ENCODE data around the gene TGM3.

Gene TGM3

DNA sequence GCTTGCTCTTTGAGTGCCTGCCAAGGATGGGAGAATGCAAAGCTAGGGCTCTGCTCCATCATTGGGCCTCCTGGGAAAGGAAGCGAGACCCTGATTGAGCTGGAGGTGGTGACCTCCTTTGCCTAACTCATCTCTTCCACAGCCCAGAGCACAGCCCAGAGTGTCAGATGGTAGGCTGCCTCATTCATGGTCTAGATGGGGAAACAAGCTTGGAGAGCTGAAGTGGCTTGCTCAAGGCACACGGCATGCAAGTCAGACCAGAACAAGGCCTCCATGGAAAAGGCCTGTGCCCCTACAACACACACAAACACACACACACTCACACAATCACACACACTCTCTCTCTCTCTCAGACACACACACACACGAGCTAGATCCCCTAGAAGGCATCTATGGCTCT is 17.5 kb downstream of the TGM3 start:
- no peaks in the 10 kb centered on the region for H3K4me1 ChIP-seq (ENCODE audit: control insufficient read depth, insufficient read depth, low read length)
- no peak overlapping the region for H3K4me3 ChIP-seq (ENCODE audit: low read depth, low read length)
- no peak overlapping the region for H3K27ac ChIP-seq (ENCODE audit: extremely low read depth, low read depth, low read length)
- H3K9me3 ChIP-seq (ENCODE audit: control insufficient read depth, insufficient read depth, low read depth, low read length) = no peaks in the 10 kb centered on the region
- POLR2A ChIA-PET = no interaction called here
- CTCF ChIA-PET = interaction anchor here (0.6 to 1.3 kb wide), 2 partner anchors 15 to 139 kb away, joined by 3 to 5 read pairs; no protein-coding TSS in a partner anchor
- no peaks in the 10 kb centered on the region for H3K36me3 ChIP-seq (ENCODE audit: control insufficient read depth in 2 of 2, insufficient read depth in 1 of 2, low read length in 2 of 2)
- TF ChIP-seq TCF7L2 (IDR thresholded peaks at IDR 0.05; ENCODE audit: borderline replicate concordance, low read depth, low read length) = no peak
- no peak for TF ChIP-seq ZNF768 (tag by site-specific recombination; IDR thresholded peaks at IDR 0.05)
- TF ChIP-seq, protein P1, sequence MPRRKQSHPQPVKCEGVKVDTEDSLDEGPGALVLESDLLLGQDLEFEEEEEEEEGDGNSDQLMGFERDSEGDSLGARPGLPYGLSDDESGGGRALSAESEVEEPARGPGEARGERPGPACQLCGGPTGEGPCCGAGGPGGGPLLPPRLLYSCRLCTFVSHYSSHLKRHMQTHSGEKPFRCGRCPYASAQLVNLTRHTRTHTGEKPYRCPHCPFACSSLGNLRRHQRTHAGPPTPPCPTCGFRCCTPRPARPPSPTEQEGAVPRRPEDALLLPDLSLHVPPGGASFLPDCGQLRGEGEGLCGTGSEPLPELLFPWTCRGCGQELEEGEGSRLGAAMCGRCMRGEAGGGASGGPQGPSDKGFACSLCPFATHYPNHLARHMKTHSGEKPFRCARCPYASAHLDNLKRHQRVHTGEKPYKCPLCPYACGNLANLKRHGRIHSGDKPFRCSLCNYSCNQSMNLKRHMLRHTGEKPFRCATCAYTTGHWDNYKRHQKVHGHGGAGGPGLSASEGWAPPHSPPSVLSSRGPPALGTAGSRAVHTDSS (tag by site-specific recombination; IDR thresholded peaks at IDR 0.05) = no peak
- no peak for TF ChIP-seq KLF8 (tag by site-specific recombination; IDR thresholded peaks at IDR 0.05)
- TF ChIP-seq ZNF266 (tag by site-specific recombination; IDR thresholded peaks at IDR 0.05; ENCODE audit: low read depth) = no peak
- TF ChIP-seq PRDM2 (tag by site-specific recombination; IDR thresholded peaks at IDR 0.05; ENCODE audit: borderline replicate concordance) = no peak
- TF ChIP-seq ZFHX2 (tag by site-specific recombination; conservative IDR thresholded peaks at IDR 0.05) = no peak
- no peak for TF ChIP-seq ZNF561 (tag by site-specific recombination; IDR thresholded peaks at IDR 0.05; ENCODE audit: borderline replicate concordance)
- no peak for TF ChIP-seq ZNF433 (tag by site-specific recombination; IDR thresholded peaks at IDR 0.05; ENCODE audit: low read depth)
- no peak for TF ChIP-seq KLF9 (tag by site-specific recombination; IDR thresholded peaks at IDR 0.05; ENCODE audit: low read depth)
- no peak for TF ChIP-seq ZNF785 (tag by site-specific recombination; IDR thresholded peaks at IDR 0.05)
- TF ChIP-seq ZNF692 (tag by site-specific recombination; IDR thresholded peaks at IDR 0.05) = no peak
- TF ChIP-seq, protein P2, sequence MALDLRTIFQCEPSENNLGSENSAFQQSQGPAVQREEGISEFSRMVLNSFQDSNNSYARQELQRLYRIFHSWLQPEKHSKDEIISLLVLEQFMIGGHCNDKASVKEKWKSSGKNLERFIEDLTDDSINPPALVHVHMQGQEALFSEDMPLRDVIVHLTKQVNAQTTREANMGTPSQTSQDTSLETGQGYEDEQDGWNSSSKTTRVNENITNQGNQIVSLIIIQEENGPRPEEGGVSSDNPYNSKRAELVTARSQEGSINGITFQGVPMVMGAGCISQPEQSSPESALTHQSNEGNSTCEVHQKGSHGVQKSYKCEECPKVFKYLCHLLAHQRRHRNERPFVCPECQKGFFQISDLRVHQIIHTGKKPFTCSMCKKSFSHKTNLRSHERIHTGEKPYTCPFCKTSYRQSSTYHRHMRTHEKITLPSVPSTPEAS (tag by site-specific recombination; IDR thresholded peaks at IDR 0.05) = no peak

- CTCF ChIA-PET = interaction anchor here (1.2 kb wide), 1 partner anchor 35 kb away, joined by 3 read pairs; no protein-coding TSS in a partner anchor
- TF ChIP-seq PRDM10 (tag by site-specific recombination; IDR thresholded peaks at IDR 0.05) (peak; percentile 74), ZNF660 (tag by site-specific recombination; IDR thresholded peaks at IDR 0.05) (no peak), SP2 (tag by site-specific recombination; IDR thresholded peaks at IDR 0.05) (peak; percentile 23), ZNF600 (tag by site-specific recombination; IDR thresholded peaks at IDR 0.05) (no peak)
- TF ChIP-seq, protein P3, sequence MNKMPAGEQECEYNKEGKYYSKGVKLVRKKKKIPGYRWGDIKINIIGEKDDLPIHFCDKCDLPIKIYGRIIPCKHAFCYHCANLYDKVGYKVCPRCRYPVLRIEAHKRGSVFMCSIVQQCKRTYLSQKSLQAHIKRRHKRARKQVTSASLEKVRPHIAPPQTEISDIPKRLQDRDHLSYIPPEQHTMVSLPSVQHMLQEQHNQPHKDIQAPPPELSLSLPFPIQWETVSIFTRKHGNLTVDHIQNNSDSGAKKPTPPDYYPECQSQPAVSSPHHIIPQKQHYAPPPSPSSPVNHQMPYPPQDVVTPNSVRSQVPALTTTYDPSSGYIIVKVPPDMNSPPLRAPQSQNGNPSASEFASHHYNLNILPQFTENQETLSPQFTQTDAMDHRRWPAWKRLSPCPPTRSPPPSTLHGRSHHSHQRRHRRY (tag by site-specific recombination; IDR thresholded peaks at IDR 0.05) = no peak
These were observed 19.1 kb downstream of the TGM3 start for GRCh38 chr20:2314759-2315439.

More at GRCh38 chr20:2314759-2315439, 19.1 kb downstream of the TGM3 start:
- POLR2A ChIA-PET = interaction anchor here (1.1 kb wide), 1 partner anchor 156 kb away, joined by 3 read pairs; the partner anchor contains the start of gene SNRPB
- no peaks in the 10 kb centered on the region for H3K4me1 ChIP-seq (ENCODE audit: control insufficient read depth, insufficient read depth, low read length)
- H3K4me3 ChIP-seq (ENCODE audit: low read depth, low read length) = no peak overlapping the region
- no peaks in the 10 kb centered on the region for H3K36me3 ChIP-seq (ENCODE audit: control insufficient read depth in 2 of 2, insufficient read depth in 1 of 2, low read length in 2 of 2)
- H3K27ac ChIP-seq (ENCODE audit: extremely low read depth, low read depth, low read length) = no peak overlapping the region
- no peaks in the 10 kb centered on the region for H3K9me3 ChIP-seq (ENCODE audit: control insufficient read depth, insufficient read depth, low read depth, low read length)

Measured in HEK293 (cell line).